Spleen (tissue), 7 donors: ENCODE data around the gene PEX11B.

Experiments
- POLR2A ChIP-seq, 3 donors: fragments of 450-650 bp; IDR thresholded peaks; one replicate each; pipeline ENCODE4 v1.5.1; 2017; ENCODE audit warnings: antibody characterized with exemption in 3 of 3, mild to moderate bottlenecking in 1 of 3
- POLR2AphosphoS5 ChIP-seq, 3 donors: sonication (generic); formaldehyde crosslinking; IDR thresholded peaks; one replicate each; pipeline ENCODE4 v1.5.1; 2017; ENCODE audit warnings: antibody characterized with exemption in 3 of 3
- TF ChIP-seq, protein P1 (sequence below), 11 experiments: fragments of 200-600 bp in 7 of 11; fragments of 450-650 bp in 4 of 11; sonication (generic) in 4 of 11; IDR thresholded peaks in 8 of 11; conservative IDR thresholded peaks in 3 of 11; 1 replicate in 7 of 11; 2 replicates in 4 of 11; pipeline versions ENCODE4 v1.4.0 to v1.8.0; 2016 to 2021; ENCODE audit warnings: antibody characterized with exemption in 11 of 11, inconsistent platforms in 4 of 11, mild to moderate bottlenecking in 1 of 11
- donor health status: DM: no; HTN: no; CAD: no; lungs with moderate emphysema.
- donor health status: DM: no; HTN: no; CAD: no.
- donor health status: DM: no; HTN: no; CAD: no.

GRCh38 chr1:145893306-145894055, 25.0 kb downstream of the PEX11B start:
- TF ChIP-seq, protein P1, sequence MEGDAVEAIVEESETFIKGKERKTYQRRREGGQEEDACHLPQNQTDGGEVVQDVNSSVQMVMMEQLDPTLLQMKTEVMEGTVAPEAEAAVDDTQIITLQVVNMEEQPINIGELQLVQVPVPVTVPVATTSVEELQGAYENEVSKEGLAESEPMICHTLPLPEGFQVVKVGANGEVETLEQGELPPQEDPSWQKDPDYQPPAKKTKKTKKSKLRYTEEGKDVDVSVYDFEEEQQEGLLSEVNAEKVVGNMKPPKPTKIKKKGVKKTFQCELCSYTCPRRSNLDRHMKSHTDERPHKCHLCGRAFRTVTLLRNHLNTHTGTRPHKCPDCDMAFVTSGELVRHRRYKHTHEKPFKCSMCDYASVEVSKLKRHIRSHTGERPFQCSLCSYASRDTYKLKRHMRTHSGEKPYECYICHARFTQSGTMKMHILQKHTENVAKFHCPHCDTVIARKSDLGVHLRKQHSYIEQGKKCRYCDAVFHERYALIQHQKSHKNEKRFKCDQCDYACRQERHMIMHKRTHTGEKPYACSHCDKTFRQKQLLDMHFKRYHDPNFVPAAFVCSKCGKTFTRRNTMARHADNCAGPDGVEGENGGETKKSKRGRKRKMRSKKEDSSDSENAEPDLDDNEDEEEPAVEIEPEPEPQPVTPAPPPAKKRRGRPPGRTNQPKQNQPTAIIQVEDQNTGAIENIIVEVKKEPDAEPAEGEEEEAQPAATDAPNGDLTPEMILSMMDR (IDR thresholded peaks at IDR 0.05 in 8 of 11, conservative IDR thresholded peaks at IDR 0.05 in 3 of 11): no peak
- TF ChIP-seq POLR2AphosphoS5 (IDR thresholded peaks at IDR 0.05): no peak
- TF ChIP-seq POLR2A (IDR thresholded peaks at IDR 0.05): no peak
